WTC11 (cell line): ENCODE data around the gene LRP10. TPM values are rescaled to one million over a fixed set of nuclear protein-coding genes. Genes with fewer than 3 reads are reported as not detected.

Experiments used
- ATAC-seq: fragments of 200-7000 bp; cut with Tn5 transposase; 2 replicates; pipeline ENCODE4 v1.10.0; 2021; ENCODE audit warnings: mild to moderate bottlenecking, moderate library complexity
- CTCF ChIA-PET: fragments of 300-600 bp; sonication (Branson Sonifier 250); formaldehyde crosslinking; loops from one replicate; lab custom pipeline; 2021; ENCODE audit warnings: antibody characterized with exemption; lab: Charles Lee
- POLR2A ChIA-PET: fragments of 350-600 bp; sonication (Branson Sonifier 250); formaldehyde crosslinking; loops from one replicate; lab custom pipeline; 2021; ENCODE audit warnings: antibody characterized with exemption; lab: Charles Lee
- DNase-seq: peaks from one replicate; pipeline ENCODE4 v3.0.0; 2021; ENCODE audit warnings: low spot score
- H3K27ac Mint-ChIP-seq: 2 replicates; pipeline ENCODE4 v1.8.0; 2021; ENCODE audit warnings: mixed read lengths
- H3K27me3 Mint-ChIP-seq: 2 replicates; pipeline ENCODE4 v1.8.0; 2021; ENCODE audit warnings: low read depth, mild to moderate bottlenecking, moderate library complexity, mixed read lengths
- H3K36me3 Mint-ChIP-seq: 2 replicates; pipeline ENCODE4 v1.8.0; 2021; ENCODE audit warnings: mixed read lengths
- H3K4me1 Mint-ChIP-seq: 2 replicates; pipeline ENCODE4 v1.8.0; 2022; ENCODE audit warnings: mixed read lengths
- H3K4me3 Mint-ChIP-seq: 2 replicates; pipeline ENCODE4 v1.8.0; 2021; ENCODE audit warnings: mild to moderate bottlenecking, moderate library complexity, mixed read lengths
- H3K9me3 Mint-ChIP-seq: 2 replicates; pipeline ENCODE4 v1.8.0; 2021; ENCODE audit warnings: mixed read lengths
- ATF6 ChIP-seq: sonication (generic); formaldehyde crosslinking; IDR thresholded peaks from 2 replicates; pipeline ENCODE4 v1.8.1; 2023; ENCODE audit warnings: mild to moderate bottlenecking, missing genetic modification reagents
- CBFB ChIP-seq: sonication (generic); formaldehyde crosslinking; IDR thresholded peaks from 2 replicates; pipeline ENCODE4 v1.8.1; 2022; ENCODE audit warnings: mild to moderate bottlenecking, low read depth, missing genetic modification reagents
- CREM ChIP-seq: sonication (generic); formaldehyde crosslinking; IDR thresholded peaks from 2 replicates; pipeline ENCODE4 v1.8.1; 2022; ENCODE audit warnings: mild to moderate bottlenecking, missing genetic modification reagents, moderate library complexity
- E2F1 ChIP-seq: sonication (generic); formaldehyde crosslinking; IDR thresholded peaks from 2 replicates; pipeline ENCODE4 v1.8.0; 2022; ENCODE audit warnings: mild to moderate bottlenecking, missing genetic modification reagents
- FOXK1 ChIP-seq: sonication (generic); formaldehyde crosslinking; IDR thresholded peaks from 2 replicates; pipeline ENCODE4 v1.8.0; 2022; ENCODE audit warnings: mild to moderate bottlenecking, moderate library complexity, missing genetic modification reagents
- JAZF1 ChIP-seq: fragments of 250-450 bp; sonication (Bioruptor Pico); IDR thresholded peaks from 2 replicates; pipeline ENCODE4 v1.9.0; 2021; ENCODE audit warnings: moderate library complexity, mild to moderate bottlenecking, inconsistent platforms
- NFE2L1 ChIP-seq: sonication (generic); formaldehyde crosslinking; IDR thresholded peaks from 2 replicates; pipeline ENCODE4 v1.8.1; 2023; ENCODE audit warnings: missing genetic modification reagents
- RORB ChIP-seq: fragments of 250-450 bp; sonication (Bioruptor Pico); IDR thresholded peaks from 2 replicates; pipeline ENCODE4 v1.9.0; 2021; ENCODE audit warnings: mild to moderate bottlenecking
- SMAD4 ChIP-seq: sonication (generic); formaldehyde crosslinking; IDR thresholded peaks from 2 replicates; pipeline ENCODE4 v1.8.0; 2022; ENCODE audit warnings: mild to moderate bottlenecking, missing genetic modification reagents
- TEAD1 ChIP-seq: sonication (generic); formaldehyde crosslinking; IDR thresholded peaks from 2 replicates; pipeline ENCODE4 v1.8.0; 2022; ENCODE audit warnings: mild to moderate bottlenecking, missing genetic modification reagents
- ZBTB43 ChIP-seq: sonication (generic); formaldehyde crosslinking; IDR thresholded peaks from 2 replicates; pipeline ENCODE4 v1.8.1; 2023; ENCODE audit warnings: mild to moderate bottlenecking, missing genetic modification reagents
- ZNF121 ChIP-seq: sonication (generic); formaldehyde crosslinking; IDR thresholded peaks from 2 replicates; pipeline ENCODE4 v1.8.0; 2023; ENCODE audit warnings: missing genetic modification reagents
- ZNF532 ChIP-seq: fragments of 250-450 bp; sonication (Bioruptor Pico); IDR thresholded peaks from 2 replicates; pipeline ENCODE4 v1.9.0; 2021; ENCODE audit warnings: mild to moderate bottlenecking, borderline replicate concordance
- total RNA-seq: library from RNA; stranded (reverse); gene quantifications from 3 replicates; pipeline ENCODE4 v1.2.3, GENCODE V29; 2021
- TF ChIP-seq, protein P1 (sequence below): sonication (generic); formaldehyde crosslinking; IDR thresholded peaks from 2 replicates; pipeline ENCODE4 v1.8.1; 2023; ENCODE audit warnings: mild to moderate bottlenecking, missing genetic modification reagents, borderline replicate concordance
- TF ChIP-seq, protein P2 (sequence below): fragments of 250-450 bp; sonication (Bioruptor Pico); conservative IDR thresholded peaks from 2 replicates; pipeline ENCODE4 v1.9.0; 2021; ENCODE audit warnings: mild to moderate bottlenecking
- TF ChIP-seq, protein P3 (sequence below): fragments of 250-450 bp; sonication (Bioruptor Pico); IDR thresholded peaks from 2 replicates; pipeline ENCODE4 v1.9.0; 2021; ENCODE audit warnings: moderate library complexity, mild to moderate bottlenecking, inconsistent platforms, borderline replicate concordance

Gene LRP10
- total RNA-seq, 1 experiment from 2014 or later, result 24.0 TPM

DNA sequence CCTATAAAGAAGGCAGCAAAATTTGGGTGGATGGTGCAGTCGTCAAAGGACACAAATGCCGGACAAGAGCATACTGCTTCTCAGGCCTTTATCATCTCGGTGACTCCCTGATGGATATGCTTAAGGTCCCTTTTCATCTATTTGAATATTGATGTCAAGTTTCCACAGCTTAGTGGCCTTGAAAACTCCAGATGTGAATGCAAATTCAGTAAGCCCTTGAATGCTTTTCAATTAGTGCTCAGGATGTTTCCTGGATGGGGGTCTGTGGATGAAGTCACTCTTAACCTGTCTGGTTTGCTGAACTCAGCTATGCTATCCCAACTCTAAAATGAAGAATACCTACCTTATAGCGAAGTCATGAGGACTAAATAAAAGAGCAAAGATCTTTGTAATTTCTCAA is 22.2 kb downstream of the LRP10 start:
- no peak overlapping the region for H3K4me3 Mint-ChIP-seq
- ChIA-PET POLR2A (interaction anchor here (1.0 kb wide), 1 partner anchor 127 kb away, joined by 3 read pairs; the partner anchor contains the start of gene OXA1L), CTCF (interaction anchor here (1.0 to 1.1 kb wide), 3 partner anchors 36 to 58 kb away, joined by 3 read pairs; partner anchors contain the start of gene PRMT5)
- TF ChIP-seq ATF6 (CRISPR knock-in tag), result no peak
- TF ChIP-seq, protein P1, sequence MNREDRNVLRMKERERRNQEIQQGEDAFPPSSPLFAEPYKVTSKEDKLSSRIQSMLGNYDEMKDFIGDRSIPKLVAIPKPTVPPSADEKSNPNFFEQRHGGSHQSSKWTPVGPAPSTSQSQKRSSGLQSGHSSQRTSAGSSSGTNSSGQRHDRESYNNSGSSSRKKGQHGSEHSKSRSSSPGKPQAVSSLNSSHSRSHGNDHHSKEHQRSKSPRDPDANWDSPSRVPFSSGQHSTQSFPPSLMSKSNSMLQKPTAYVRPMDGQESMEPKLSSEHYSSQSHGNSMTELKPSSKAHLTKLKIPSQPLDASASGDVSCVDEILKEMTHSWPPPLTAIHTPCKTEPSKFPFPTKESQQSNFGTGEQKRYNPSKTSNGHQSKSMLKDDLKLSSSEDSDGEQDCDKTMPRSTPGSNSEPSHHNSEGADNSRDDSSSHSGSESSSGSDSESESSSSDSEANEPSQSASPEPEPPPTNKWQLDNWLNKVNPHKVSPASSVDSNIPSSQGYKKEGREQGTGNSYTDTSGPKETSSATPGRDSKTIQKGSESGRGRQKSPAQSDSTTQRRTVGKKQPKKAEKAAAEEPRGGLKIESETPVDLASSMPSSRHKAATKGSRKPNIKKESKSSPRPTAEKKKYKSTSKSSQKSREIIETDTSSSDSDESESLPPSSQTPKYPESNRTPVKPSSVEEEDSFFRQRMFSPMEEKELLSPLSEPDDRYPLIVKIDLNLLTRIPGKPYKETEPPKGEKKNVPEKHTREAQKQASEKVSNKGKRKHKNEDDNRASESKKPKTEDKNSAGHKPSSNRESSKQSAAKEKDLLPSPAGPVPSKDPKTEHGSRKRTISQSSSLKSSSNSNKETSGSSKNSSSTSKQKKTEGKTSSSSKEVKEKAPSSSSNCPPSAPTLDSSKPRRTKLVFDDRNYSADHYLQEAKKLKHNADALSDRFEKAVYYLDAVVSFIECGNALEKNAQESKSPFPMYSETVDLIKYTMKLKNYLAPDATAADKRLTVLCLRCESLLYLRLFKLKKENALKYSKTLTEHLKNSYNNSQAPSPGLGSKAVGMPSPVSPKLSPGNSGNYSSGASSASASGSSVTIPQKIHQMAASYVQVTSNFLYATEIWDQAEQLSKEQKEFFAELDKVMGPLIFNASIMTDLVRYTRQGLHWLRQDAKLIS, result no peak
- TF ChIP-seq, protein P2, sequence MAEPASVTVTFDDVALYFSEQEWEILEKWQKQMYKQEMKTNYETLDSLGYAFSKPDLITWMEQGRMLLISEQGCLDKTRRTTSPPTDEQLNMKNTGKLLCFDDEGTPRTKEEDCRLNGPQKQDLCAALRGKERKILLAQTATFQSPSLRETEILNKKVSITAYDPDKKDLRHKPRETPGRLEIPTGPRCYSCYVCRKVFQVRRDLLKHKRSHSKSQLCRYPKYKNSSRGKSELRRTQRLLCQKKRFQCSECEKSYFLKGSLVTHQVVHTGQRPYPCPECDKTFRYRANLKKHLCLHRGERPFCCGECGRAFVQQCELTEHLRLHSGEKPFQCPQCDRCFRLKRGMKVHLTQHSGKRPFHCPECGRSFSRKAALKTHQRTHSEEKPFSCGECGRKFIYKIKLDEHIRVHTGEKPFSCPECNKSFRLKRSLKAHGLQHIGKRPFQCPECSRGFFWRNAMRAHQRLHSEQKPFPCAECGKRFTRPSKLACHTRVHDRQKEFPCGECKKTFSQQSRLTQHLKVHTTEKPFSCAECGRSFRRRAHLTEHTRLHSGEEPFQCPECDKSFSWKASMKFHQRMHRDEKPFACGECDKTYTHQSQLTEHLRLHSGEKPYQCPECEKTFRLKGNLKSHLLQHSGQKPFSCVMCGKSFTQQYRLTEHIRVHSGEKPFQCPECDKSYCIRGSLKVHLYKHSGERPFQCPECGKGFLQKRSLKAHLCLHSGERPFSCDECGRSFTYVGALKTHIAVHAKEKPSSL, result no peak
- no peak for TF ChIP-seq SMAD4 (CRISPR knock-in tag)
- TF ChIP-seq, protein P3, sequence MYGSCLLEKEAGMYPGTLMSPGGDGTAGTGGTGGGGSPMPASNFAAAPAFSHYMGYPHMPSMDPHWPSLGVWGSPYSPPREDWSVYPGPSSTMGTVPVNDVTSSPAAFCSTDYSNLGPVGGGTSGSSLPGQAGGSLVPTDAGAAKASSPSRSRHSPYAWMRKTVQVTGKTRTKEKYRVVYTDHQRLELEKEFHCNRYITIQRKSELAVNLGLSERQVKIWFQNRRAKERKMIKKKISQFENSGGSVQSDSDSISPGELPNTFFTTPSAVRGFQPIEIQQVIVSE (CRISPR knock-in tag), result no peak
- TF ChIP-seq E2F1 (CRISPR knock-in tag), result no peak
- no peak for TF ChIP-seq ZBTB43 (CRISPR knock-in tag)
- no peak for TF ChIP-seq FOXK1 (CRISPR knock-in tag)
- no peak for TF ChIP-seq CREM (CRISPR knock-in tag)
- TF ChIP-seq TEAD1 (CRISPR knock-in tag), result no peak
- no peak for TF ChIP-seq JAZF1 (CRISPR knock-in tag)
- no peak for TF ChIP-seq CBFB (CRISPR knock-in tag)
- DNase-seq (no peak), ATAC-seq (no peak)
- H3K9me3 Mint-ChIP-seq, result no peaks in the 10 kb centered on the region
- H3K27ac Mint-ChIP-seq, result no peak overlapping the region
- H3K36me3 Mint-ChIP-seq, result no peaks in the 10 kb centered on the region
- peaks cover 8% of the 10 kb centered on the region for H3K4me1 Mint-ChIP-seq
- H3K27me3 Mint-ChIP-seq, result peaks cover 49% of the 10 kb centered on the region

DNA sequence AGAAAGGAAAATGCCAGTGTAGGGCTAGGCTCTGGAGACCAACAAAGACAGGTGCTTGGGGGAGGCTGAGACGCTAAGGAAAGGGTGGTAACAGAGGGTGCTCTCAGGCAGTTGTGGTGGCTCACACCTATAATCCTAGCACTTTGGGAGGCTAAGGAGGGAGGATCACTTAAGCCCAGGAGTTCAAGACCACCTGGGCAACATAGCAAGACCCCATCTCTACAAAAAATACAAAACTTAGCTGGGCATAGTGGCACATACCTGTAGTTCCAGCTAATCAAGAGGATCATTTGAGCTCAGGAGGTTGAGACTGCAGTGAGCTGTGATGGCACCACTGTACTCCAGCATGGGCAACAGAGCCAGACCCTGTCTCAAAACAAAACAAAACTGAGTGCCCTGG is 23.9 kb downstream of the LRP10 start:
- DNase-seq (no peak), ATAC-seq (no peak)
- Mint-ChIP-seq H3K4me3 (no peak overlapping the region), H3K27ac (no peak overlapping the region), H3K9me3 (no peaks in the 10 kb centered on the region), H3K36me3 (peaks cover 2% of the 10 kb centered on the region; the same call in 1 of the 2 replicates), H3K27me3 (peaks cover 55% of the 10 kb centered on the region), H3K4me1 (peaks cover 16% of the 10 kb centered on the region)
- ChIA-PET CTCF (interaction anchor here (0.5 to 0.6 kb wide), 2 partner anchors 72 to 119 kb away, joined by 4 read pairs; no protein-coding TSS in a partner anchor), POLR2A (interaction anchor here (1.2 kb wide), 2 partner anchors 9 to 11 kb away, joined by 3 read pairs; no protein-coding TSS in a partner anchor)
- TF ChIP-seq RORB (CRISPR knock-in tag) (no peak), CREM (CRISPR knock-in tag) (no peak), ZNF532 (CRISPR knock-in tag) (no peak), ZNF121 (peak; percentile 65; the same call in 1 of the 2 replicates), NFE2L1 (CRISPR knock-in tag) (no peak)
